KMS-11 (cell line): Measurements from ENCODE around the gene GJD2.

Experiments used
- H2AFZ ChIP-seq: fragments of 200-600 bp; sonication (generic); 2 replicates; pipeline ENCODE4 v1.6.1; 2016; ENCODE audit warnings: antibody characterized with exemption, mixed run types, low read depth
- H3K27ac ChIP-seq: fragments of 200-600 bp; sonication (generic); 2 replicates; pipeline ENCODE4 v1.6.1; 2016; ENCODE audit warnings: mild to moderate bottlenecking, mixed run types
- H3K27me3 ChIP-seq: fragments of 200-600 bp; sonication (generic); 2 replicates; pipeline ENCODE4 v1.6.1; 2017; ENCODE audit warnings: mild to moderate bottlenecking, low read depth, mixed run types, moderate library complexity; ENCODE audit not compliant: insufficient read depth
- H3K36me3 ChIP-seq: fragments of 200-600 bp; sonication (generic); 2 replicates; pipeline ENCODE4 v1.6.1; 2017; ENCODE audit warnings: mild to moderate bottlenecking, mixed run types; ENCODE audit not compliant: insufficient read depth
- H3K4me1 ChIP-seq: fragments of 200-600 bp; sonication (generic); 2 replicates; pipeline ENCODE4 v1.6.1; 2016; ENCODE audit warnings: mild to moderate bottlenecking, low read depth, mixed run types; ENCODE audit not compliant: poor library complexity, severe bottlenecking
- H3K4me2 ChIP-seq: fragments of 200-600 bp; sonication (generic); 2 replicates; pipeline ENCODE4 v1.7.0; 2016; ENCODE audit warnings: mild to moderate bottlenecking, mixed run types
- H3K4me3 ChIP-seq: fragments of 200-600 bp; sonication (generic); IDR thresholded peaks from 2 replicates; pipeline ENCODE4 v1.6.1; 2017; ENCODE audit warnings: low read depth, low read length, mixed read lengths; ENCODE audit not compliant: insufficient read depth
- H3K79me2 ChIP-seq: fragments of 200-600 bp; sonication (generic); 2 replicates; pipeline ENCODE4 v1.6.1; 2016; ENCODE audit warnings: low read depth, mixed run types; ENCODE audit not compliant: insufficient read depth
- H3K9ac ChIP-seq: fragments of 200-600 bp; sonication (generic); 2 replicates; pipeline ENCODE4 v1.6.1; 2016; ENCODE audit warnings: mild to moderate bottlenecking, mixed run types
- H4K20me1 ChIP-seq: fragments of 200-600 bp; sonication (generic); 2 replicates; pipeline ENCODE4 v1.6.1; 2016; ENCODE audit warnings: mild to moderate bottlenecking, mixed run types; ENCODE audit not compliant: insufficient read depth
- CTCF ChIP-seq: fragments of 200-600 bp; sonication (generic); conservative IDR thresholded peaks from 2 replicates; pipeline ENCODE4 v1.6.1; 2017; ENCODE audit warnings: low read depth, mild to moderate bottlenecking, antibody characterized with exemption, low read length, moderate library complexity, mixed read lengths

Gene GJD2

GRCh38 chr15:34724481-34724880, 30.3 kb downstream of the GJD2 start:
- no peak overlapping the region for H3K4me2 ChIP-seq
- H3K27me3 ChIP-seq, result no peaks in the 10 kb centered on the region
- no peaks in the 10 kb centered on the region for H4K20me1 ChIP-seq
- H3K4me3 ChIP-seq, result no peak overlapping the region
- H3K36me3 ChIP-seq, result no peaks in the 10 kb centered on the region
- no peak overlapping the region for H3K9ac ChIP-seq
- no peak for TF ChIP-seq CTCF
- H2AFZ ChIP-seq, result no peak overlapping the region
- H3K79me2 ChIP-seq, result no peaks in the 10 kb centered on the region
- no peak overlapping the region for H3K27ac ChIP-seq
- H3K4me1 ChIP-seq, result no peaks in the 10 kb centered on the region

DNA sequence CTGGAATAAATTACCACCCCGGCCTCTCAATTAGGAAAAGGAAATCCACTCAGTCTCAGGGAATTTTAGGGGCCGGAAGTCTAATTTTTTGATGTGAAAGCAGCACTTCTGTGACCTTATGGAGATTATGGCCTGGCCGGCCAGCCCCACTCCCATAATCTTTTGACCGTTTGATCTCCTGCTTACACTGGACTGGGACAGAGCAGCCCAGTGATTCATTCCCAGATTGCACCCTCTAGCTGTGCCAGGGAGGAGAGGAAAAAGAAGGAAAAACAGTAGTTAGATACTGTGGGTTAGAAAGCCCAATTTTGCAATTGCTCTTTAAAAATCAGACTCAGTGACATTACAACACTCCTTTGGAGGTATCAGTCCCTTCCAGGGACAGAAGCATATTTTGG, 32.4 kb downstream of the GJD2 start:
- TF ChIP-seq CTCF, result no peak
- Histone ChIP-seq H3K4me1 (no peaks in the 10 kb centered on the region), H3K4me3 (no peak overlapping the region), H3K4me2 (no peak overlapping the region), H4K20me1 (no peaks in the 10 kb centered on the region), H3K79me2 (no peaks in the 10 kb centered on the region), H3K9ac (no peak overlapping the region), H3K27me3 (no peaks in the 10 kb centered on the region), H3K36me3 (no peaks in the 10 kb centered on the region), H2AFZ (no peak overlapping the region), H3K27ac (no peak overlapping the region)

GRCh38 chr15:34721802-34722438, 32.9 kb downstream of the GJD2 start:
- no peak overlapping the region for H2AFZ ChIP-seq
- TF ChIP-seq CTCF, result no peak
- H3K4me3 ChIP-seq, result no peak overlapping the region

GRCh38 chr15:34721157-34721801, 33.5 kb downstream of the GJD2 start:
- Histone ChIP-seq H2AFZ (no peak overlapping the region), H3K36me3 (no peaks in the 10 kb centered on the region), H3K4me3 (no peak overlapping the region), H4K20me1 (no peaks in the 10 kb centered on the region), H3K4me2 (no peak overlapping the region), H3K9ac (no peak overlapping the region), H3K4me1 (no peaks in the 10 kb centered on the region), H3K27me3 (no peaks in the 10 kb centered on the region), H3K79me2 (no peaks in the 10 kb centered on the region), H3K27ac (no peak overlapping the region)
- TF ChIP-seq CTCF, result no peak

More at GRCh38 chr15:34721802-34722438, 32.9 kb downstream of the GJD2 start:
- Histone ChIP-seq H3K79me2 (no peaks in the 10 kb centered on the region), H4K20me1 (no peaks in the 10 kb centered on the region), H3K27me3 (no peaks in the 10 kb centered on the region), H3K4me1 (no peaks in the 10 kb centered on the region), H3K4me2 (no peak overlapping the region), H3K27ac (no peak overlapping the region), H3K9ac (no peak overlapping the region), H3K36me3 (no peaks in the 10 kb centered on the region)
